CD4-positive, alpha-beta T cell treated with Interleukin-12 subunit alpha and Interleukin-12 subunit beta, for 1 hour (primary cell): ENCODE measurements around the gene CFAP61.
"Not testable (repeated sequence)": the region's sequence is repeated elsewhere in the genome, so short reads cannot be mapped to it uniquely, and the experiment has no call there.

Source experiments
- DNase-seq: peaks from one replicate; pipeline ENCODE4 v3.0.0-alpha.2; 2020

Gene CFAP61

GRCh38 chr20:20052074-20052970 is at the start of gene CFAP61, which contains the start of gene CRNKL1:
Gene CFAP61 (plus strand): TSS chr20:20052532. CDS start chr20:20056654, 4,122 bp downstream.
Gene CRNKL1 (minus strand): TSS chr20:20052466. CDS start chr20:20052342, 124 bp downstream.
- peak; percentile 98 for DNase-seq

- DNase-seq = peak; percentile 10
Observed at GRCh38 chr20:20003031-20003954, 49.0 kb upstream of the CFAP61 start.

GRCh38 chr20:20003955-20004322 is 48.4 kb upstream of the CFAP61 start:
- not testable (repeated sequence) for DNase-seq

DNA sequence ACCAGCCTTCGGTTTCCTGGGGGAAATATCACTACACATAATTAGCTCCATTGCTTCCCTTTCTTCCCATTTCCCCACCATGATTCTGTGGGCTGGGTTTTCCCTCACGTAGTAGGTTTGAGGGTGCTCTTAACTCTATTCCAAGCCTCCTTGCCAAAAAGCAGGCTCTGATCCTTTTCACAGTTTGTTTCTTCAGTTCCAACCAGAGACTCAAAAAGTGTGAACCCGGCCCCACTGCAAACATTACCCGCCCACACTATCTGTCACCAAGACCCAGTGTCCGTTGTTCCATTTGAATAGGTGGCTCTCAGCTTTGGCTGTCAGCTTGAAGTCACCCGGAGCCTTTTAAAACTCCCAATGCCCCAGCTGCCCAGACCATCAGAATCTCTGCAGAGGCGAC is 47.0 kb upstream of the CFAP61 start:
- DNase-seq = no peak

- DNase-seq = no peak
Observed at GRCh38 chr20:20009784-20010253, 42.5 kb upstream of the CFAP61 start.

DNA sequence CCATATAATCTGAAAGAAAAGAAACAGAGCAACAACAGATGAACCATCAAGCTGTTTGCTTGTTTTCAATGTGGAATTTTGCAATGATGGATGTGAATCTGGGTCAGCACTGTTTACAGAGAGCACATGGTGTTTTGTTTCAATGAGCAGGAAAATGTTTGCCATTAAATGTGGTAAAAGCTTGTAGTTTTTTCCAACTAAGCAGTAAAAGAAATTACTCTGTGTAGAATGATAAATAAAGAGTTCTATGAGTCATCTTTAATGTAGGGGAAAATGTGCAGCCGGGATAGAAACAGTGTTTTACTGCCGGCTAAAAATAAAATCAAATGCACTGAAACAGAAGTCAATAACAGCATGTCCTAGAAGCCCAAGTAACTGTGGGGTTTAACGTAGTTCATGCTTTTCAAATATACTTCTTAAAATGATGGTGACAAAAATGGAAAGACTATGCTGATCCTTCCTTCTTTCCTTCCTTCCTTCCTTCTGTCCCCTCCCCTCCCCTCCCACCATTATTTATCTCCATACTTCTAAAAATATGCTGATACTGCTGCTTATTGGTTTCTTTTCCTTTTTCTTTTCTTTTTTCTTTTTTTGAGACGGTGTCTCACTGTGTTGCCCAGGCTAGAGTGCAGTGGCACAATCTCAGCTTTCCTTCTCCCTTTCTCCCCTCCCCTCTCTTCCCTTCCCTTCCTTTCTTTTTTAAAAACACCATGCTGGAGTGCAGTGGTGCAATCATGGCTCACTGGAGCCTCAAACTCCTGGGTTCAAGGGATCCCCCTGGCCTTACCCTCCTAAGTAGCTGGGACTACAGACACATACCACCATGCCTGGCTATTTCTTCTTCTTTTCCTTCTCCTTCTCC is 41.5 kb upstream of the CFAP61 start:
- no peak for DNase-seq

DNA sequence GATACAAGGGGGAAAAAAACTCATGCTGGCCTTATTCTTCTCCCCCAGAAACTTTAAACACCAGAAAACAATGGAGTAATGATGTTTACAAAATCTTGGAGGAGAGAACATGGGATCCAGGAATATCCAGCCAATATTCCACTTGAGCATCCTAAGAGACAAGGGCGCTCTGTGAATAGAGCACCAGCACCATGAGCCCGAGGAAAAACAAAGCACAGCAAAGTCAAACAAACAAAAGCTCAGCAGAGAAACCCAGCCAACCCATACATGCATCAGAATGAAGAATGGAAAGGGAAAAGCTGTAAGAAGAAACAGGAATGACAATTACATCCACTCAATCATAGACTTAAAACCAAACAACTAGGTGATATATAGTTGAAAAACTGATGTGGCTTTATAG is 39.8 kb upstream of the CFAP61 start:
- DNase-seq = no peak

- DNase-seq = no peak
Observed at GRCh38 chr20:20014659-20015058, 37.7 kb upstream of the CFAP61 start.

- peak; percentile 91 for DNase-seq
Observed at GRCh38 chr20:20017001-20017843, 35.1 kb upstream of the CFAP61 start, which contains the start of gene NAA20. Gene NAA20 (plus strand): TSS chr20:20017362. CDS start chr20:20017397, 35 bp downstream.

DNA sequence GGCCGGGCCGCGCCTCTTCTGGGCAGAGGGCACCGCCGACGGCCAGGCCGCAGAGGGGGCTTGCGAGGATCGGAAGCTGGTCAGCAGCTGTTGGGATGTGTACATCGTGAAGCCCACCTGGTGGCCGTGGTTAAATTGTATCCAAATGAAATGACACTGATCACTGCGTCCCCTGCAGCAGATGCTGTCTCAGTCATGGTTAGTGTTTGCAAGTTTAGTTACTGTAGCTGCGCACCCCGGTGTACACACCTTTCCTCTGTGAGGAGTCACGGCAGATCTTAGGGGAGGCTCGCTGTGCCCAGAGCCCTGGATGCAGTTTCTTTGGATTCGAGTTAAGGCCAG is 34.5 kb upstream of the CFAP61 start:
- peak; percentile 14 for DNase-seq

DNA sequence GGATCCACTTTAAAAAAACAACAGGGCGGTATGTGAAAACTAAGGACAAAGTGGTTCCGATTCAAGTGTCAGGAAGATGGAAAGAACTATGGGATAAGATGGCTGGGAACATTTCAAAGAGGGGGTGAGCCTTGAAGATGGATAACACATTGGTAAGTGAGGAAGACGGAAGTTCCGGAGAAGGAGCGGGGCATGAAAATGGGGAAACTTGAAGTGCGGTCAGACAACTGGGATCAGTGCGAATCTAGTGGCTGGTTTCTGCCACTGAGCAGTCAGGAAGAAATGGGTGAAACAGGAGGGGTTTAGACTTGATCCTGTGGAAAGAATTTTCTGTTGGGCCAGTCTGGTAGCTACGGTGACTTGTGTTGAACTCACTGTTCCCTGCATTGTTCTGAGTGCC is 34.0 kb upstream of the CFAP61 start:
- no peak for DNase-seq

GRCh38 chr20:20019123-20019522 is 33.2 kb upstream of the CFAP61 start:
- DNase-seq = no peak

DNA sequence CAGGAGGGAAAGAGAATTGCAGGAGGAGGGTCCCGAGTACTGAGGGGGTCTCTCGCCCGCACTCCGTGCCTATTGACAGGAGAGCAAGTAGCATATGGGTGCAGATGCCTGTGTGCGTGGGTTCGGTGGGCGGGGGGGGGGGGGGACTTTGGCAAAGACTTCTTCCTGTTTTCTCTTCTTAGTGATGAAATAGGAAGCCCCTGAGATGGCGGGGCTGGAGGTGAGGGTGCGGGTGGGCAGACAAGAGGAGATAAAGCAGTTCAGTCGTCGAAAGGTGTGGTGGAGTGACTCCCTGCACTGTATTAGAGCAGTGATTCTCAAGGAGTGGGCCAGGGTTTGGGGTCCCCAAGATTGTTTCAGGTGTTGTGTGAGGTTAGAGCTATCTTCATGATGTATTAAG is 31.4 kb upstream of the CFAP61 start:
- DNase-seq = no peak

GRCh38 chr20:20021835-20022234 is 30.5 kb upstream of the CFAP61 start:
- no peak for DNase-seq

DNA sequence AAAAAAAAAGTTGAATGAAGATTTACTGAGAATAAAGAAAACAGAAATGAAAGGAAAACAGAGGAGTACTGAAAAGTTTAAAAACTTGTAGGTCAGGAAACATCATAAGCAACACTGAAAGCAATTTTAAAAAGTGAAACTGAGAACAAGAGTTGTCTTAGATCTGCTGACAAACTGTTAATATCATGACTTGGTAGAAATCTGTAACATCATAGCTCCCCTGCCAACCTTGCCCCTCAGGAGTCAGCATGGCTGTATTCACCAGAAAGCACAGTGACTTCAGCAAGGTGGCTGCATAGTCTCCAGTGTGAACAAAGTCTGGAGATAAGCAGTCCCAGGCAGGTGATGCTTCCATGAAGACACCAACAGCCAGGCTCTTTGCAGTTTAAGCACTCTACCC is 29.8 kb upstream of the CFAP61 start:
- DNase-seq = no peak

GRCh38 chr20:20023395-20023794 is 28.9 kb upstream of the CFAP61 start:
- DNase-seq = no peak

DNA sequence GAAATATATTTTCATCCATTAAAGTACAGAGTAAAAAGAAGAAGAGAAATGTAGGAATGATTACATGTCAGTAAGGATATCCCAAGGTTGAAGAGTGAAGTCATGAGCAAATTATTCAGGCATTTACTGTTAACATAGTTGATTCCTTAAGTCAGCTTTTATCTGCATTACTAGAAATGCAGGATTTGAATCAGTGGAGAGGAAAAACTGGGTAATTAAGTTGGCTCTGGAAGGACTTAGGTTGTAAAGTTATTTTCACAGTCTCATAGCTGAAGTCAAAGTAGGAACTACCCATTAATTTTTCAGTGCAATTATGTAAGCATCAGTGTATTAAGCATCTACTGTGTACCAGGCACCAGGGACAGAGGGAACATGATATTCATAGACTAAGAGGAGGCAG is 27.4 kb upstream of the CFAP61 start:
- DNase-seq = no peak

- DNase-seq = no peak
Observed at GRCh38 chr20:20027284-20027683, 25.0 kb upstream of the CFAP61 start.

DNA sequence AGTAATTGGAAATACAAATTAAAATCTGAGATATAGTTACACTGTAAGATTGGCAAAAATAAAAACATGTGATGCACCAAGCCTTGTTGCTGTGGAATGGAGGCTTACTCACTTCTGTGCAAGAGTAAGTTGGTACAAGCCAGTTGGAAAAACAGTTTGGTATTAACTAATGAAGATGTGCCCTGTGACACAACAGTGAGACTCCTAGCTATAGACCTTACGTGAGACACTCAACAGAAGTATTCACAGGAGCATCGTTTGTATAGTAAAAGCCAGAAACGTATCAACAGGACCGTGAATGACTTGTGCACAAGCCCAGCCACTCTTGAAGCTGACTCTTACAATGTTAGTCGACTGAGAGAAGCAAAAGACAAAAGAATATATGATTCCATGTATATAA is 20.5 kb upstream of the CFAP61 start:
- no peak for DNase-seq

- no peak for DNase-seq
Observed at GRCh38 chr20:20034486-20034885, 17.8 kb upstream of the CFAP61 start.

DNA sequence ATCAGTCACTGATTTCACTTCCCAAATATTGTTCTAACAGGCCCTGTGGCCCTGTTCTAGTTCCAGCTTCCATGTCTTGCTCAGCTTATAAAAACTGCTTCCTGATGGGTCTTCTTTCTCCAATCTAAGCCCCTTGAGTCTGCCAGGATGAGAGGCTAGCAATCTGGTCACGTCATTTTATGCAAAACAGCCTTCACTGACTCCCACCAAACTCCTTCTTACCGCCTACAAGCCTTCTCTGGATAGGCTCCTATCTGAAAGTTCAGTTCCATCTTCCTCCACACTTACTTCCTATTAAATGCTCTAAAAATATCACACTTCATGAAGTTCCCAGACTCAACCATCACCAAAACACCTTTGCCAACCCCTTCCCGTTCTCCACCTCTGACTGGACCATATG is 15.6 kb upstream of the CFAP61 start:
- no peak for DNase-seq

- no peak for DNase-seq
Observed at GRCh38 chr20:20037960-20038359, 14.4 kb upstream of the CFAP61 start.
